COLO668 (cell line): ENCODE data around the gene MS4A6A.
"Not testable (repeated sequence)": the region's sequence is repeated elsewhere in the genome, so short reads cannot be mapped to it uniquely, and the experiment has no call there.

ENCODE experiments used
- DNase-seq: peaks from one replicate; lab custom pipeline; 2025; ENCODE audit not compliant: unreplicated experiment; lab: John Stamatoyannopoulos, UW

MS4A6A gene

GRCh38 chr11:60182541-60183330, at the start of gene MS4A6A:
MS4A6A (minus strand) TSS chr11:60183083; CDS start chr11:60181727, 1,356 bp downstream.
- no peak for DNase-seq

- no peak for DNase-seq
Observed at GRCh38 chr11:60230681-60231080, 47.8 kb upstream of the MS4A6A start.

GRCh38 chr11:60222141-60222540, 39.3 kb upstream of the MS4A6A start:
- DNase-seq = no peak

GRCh38 chr11:60221692-60222091, 38.8 kb upstream of the MS4A6A start:
- DNase-seq = no peak

GRCh38 chr11:60221181-60221580, 38.3 kb upstream of the MS4A6A start:
- DNase-seq = no peak

GRCh38 chr11:60214386-60214785, 31.5 kb upstream of the MS4A6A start:
- DNase-seq = no peak

GRCh38 chr11:60211206-60211605, 28.3 kb upstream of the MS4A6A start:
- DNase-seq = no peak

- DNase-seq = no peak
Observed at GRCh38 chr11:60209977-60210376, 27.1 kb upstream of the MS4A6A start.

GRCh38 chr11:60208951-60209350, 26.1 kb upstream of the MS4A6A start:
- no peak for DNase-seq

- no peak for DNase-seq
Observed at GRCh38 chr11:60208146-60208895, 25.4 kb upstream of the MS4A6A start.

GRCh38 chr11:60206616-60207015, 23.7 kb upstream of the MS4A6A start:
- DNase-seq = no peak

GRCh38 chr11:60204922-60205321, 22.0 kb upstream of the MS4A6A start:
- DNase-seq = no peak

- not testable (repeated sequence) for DNase-seq
Observed at GRCh38 chr11:60201334-60201733, 18.5 kb upstream of the MS4A6A start.

GRCh38 chr11:60197442-60197841, 14.6 kb upstream of the MS4A6A start:
- no peak for DNase-seq

- no peak for DNase-seq
Observed at GRCh38 chr11:60195923-60196368, 13.1 kb upstream of the MS4A6A start.

GRCh38 chr11:60194511-60194910, 11.6 kb upstream of the MS4A6A start:
- DNase-seq = no peak

- DNase-seq = peak; percentile 34
Observed at GRCh38 chr11:60193687-60194433, 11.0 kb upstream of the MS4A6A start.

- not testable (repeated sequence) for DNase-seq
Observed at GRCh38 chr11:60192564-60192963, 9.7 kb upstream of the MS4A6A start.

GRCh38 chr11:60188481-60188880, 5.6 kb upstream of the MS4A6A start:
- DNase-seq = not testable (repeated sequence)

GRCh38 chr11:60186128-60186527, 3.2 kb upstream of the MS4A6A start:
- DNase-seq = not testable (repeated sequence)

GRCh38 chr11:60185512-60185827, 2.6 kb upstream of the MS4A6A start:
- DNase-seq = not testable (repeated sequence)
